Inflammatory macrophage treated with lipopolysaccharide for 4 hours (primary cell): ENCODE results near the gene HNRNPUL1.
A peak's percentile ranks its signal among the peaks of the same experiment; 100 is the strongest.

Experiments used
- DNase-seq: peaks from one replicate; pipeline ENCODE4 v3.0.0-alpha.2; 2020

Gene HNRNPUL1

DNA sequence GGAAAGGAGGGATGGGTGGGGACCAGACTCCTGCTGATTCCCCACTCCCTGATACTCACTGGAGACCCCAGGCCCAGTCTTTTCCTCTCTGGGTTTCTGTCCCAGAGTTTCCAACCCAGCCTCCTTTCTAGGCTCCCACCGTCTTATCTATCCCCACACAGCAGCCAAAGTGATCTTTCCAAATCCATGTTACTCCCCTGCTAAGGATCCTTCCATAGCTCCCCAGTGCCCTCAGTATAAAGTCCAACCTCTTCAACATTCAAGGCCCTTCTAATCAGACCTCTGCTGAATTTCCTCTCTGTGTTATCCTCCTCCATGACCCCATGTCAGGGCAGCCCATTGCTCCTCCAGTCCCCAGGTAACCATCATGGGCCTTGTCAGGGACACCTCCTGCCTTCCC lies 90.9 kb downstream of the HNRNPUL1 start:
- no peak for DNase-seq

DNA sequence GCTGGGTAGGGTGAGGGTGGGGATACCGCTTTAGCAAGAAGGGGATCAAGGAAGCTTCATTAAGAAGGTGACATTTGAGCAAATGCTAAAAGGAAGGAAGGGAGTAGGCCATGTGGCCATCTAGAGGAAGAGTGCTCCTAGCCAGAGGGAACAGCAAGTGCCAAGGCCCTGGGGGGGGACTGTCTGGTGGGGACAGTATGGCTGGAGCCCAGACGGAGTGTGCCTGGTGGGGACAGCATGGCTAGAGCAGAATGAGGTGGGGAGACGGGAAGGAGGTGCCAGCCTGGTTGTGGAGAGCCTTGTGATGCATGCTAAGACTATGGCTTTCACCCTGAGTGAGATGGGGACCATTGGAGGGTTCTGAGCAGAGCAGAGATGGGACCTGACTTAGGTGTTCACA lies 91.6 kb downstream of the HNRNPUL1 start:
- no peak for DNase-seq

DNA sequence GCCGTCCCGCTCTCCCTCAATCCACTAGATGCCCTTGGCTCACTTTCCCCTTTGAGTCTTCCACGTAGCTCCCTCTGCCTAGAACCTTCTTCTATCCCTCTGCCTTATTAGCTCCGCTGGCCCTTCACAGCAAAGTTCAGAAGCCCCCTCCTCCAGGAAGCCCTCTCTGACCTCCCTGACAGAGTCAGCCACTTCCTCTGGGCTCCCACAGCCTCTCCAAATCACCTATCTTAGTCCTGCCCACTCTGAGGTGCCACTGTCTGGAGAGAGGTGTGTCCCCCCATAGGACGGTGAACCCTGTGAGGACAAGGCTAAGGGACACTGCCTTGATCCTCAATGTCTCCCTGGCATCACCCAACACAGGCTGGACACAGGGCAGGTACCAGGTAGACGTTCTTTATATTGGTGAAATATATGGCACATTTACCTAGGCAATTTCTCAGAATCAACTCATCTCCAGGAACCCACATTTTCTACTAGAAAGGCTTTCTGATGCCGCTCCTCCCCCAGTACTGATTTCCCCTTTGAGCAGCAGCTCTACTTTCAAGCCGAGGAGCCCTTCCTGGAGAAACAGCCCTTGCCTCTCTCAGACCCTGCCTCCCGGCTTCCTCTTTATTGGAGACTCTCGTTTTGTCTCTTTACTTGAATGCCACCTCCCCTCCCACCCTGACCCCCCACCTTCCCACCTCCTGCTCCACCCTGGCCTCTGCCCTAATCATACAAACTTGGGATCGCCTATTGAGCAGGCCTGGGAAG lies 93.0 kb downstream of the HNRNPUL1 start:
- DNase-seq = peak; percentile 46
